HepG2 (cell line): Measurements from ENCODE around the gene NEDD4L. TPM values are rescaled to one million over a fixed set of nuclear protein-coding genes. Genes with fewer than 3 reads are reported as not detected.

Experiments used
- ATAC-seq: fragments of 200-7000 bp; cut with Tn5 transposase; 3 replicates; pipeline ENCODE4 v1.9.1; 2020; ENCODE audit warnings: mild to moderate bottlenecking, moderate library complexity
- BruUV-seq: library from RNA; stranded (reverse); fragments of 400-500 nt; replicated peaks from 2 replicates; lab custom pipeline; 2021; lab: Mats Ljungman, UMichigan
- CTCF ChIA-PET: fragments of 300-600 bp; formaldehyde crosslinking; extraction: SDS; loops from one replicate; lab custom pipeline; 2021; ENCODE audit warnings: low total read pairs, inconsistent platforms, low intra/inter-chr PET ratio; lab: Yijun Ruan, JAX
- POLR2A ChIA-PET: fragments of 350-600 bp; sonication (Branson Sonifier 250); formaldehyde crosslinking; loops from one replicate; lab custom pipeline; 2020; ENCODE audit warnings: antibody characterized with exemption, inconsistent platforms; lab: Yijun Ruan, JAX
- DNase-seq: peaks from one replicate; pipeline ENCODE4 v3.0.0-alpha.2; 2015; ENCODE audit warnings: low spot score
- FAIRE-seq: peaks from 3 replicates; lab custom pipeline; 2011; peaks lifted over from hg19 to GRCh38; lab: Jason Lieb, UNC
- H2AFZ ChIP-seq: one replicate; pipeline ENCODE4 v1.6.1; 2011; ENCODE audit warnings: low read length, inconsistent platforms
- H3K27ac ChIP-seq: fragments of 300-600 bp; 3 replicates; pipeline ENCODE4 v1.8.0; 2011; ENCODE audit warnings: mixed run types, mild to moderate bottlenecking, mixed read lengths, low read length, inconsistent platforms; ENCODE audit not compliant: insufficient read depth; ENCODE audit errors: extremely low read length
- H3K27me3 ChIP-seq, 2 experiments: fragments of 200-600 bp in 1 of 2; 2 replicates in 1 of 2; 3 replicates in 1 of 2; pipeline versions ENCODE4 v1.6.0 to v1.8.0; 2011; ENCODE audit warnings: low read length in 2 of 2, mild to moderate bottlenecking in 2 of 2, moderate library complexity in 2 of 2, inconsistent platforms in 1 of 2; ENCODE audit not compliant: insufficient read depth in 2 of 2, control insufficient read depth in 1 of 2
- H3K36me3 ChIP-seq, 2 experiments: fragments of 200-600 bp in 1 of 2; replicated peaks in 1 of 2; 2 replicates in 1 of 2; 3 replicates in 1 of 2; pipeline versions ENCODE4 v1.5.1 to v1.8.0; 2011; ENCODE audit warnings: low read length in 2 of 2, inconsistent platforms in 1 of 2; ENCODE audit not compliant: insufficient read depth in 2 of 2, control insufficient read depth in 1 of 2
- H3K4me1 ChIP-seq: 2 replicates; pipeline ENCODE4 v1.5.1; 2012; ENCODE audit warnings: low read length, inconsistent platforms; ENCODE audit not compliant: insufficient read depth
- H3K4me2 ChIP-seq: 2 replicates; pipeline ENCODE4 v1.6.0; 2011; ENCODE audit warnings: low read depth, low read length, inconsistent platforms
- H3K4me3 ChIP-seq, 3 experiments: fragments of 200-600 bp in 1 of 3; sonication (generic), shearing (Covaris generic) in 1 of 3; replicated peaks in 1 of 3; 2 replicates each; pipeline ENCODE4 v1.5.1; 2011 to 2016; ENCODE audit warnings: low read length in 3 of 3, inconsistent platforms in 2 of 3, low read depth in 2 of 3, mild to moderate bottlenecking in 2 of 3, control low read depth in 1 of 3, mixed read lengths in 1 of 3; ENCODE audit not compliant: insufficient read depth in 1 of 3
- H3K79me2 ChIP-seq: one replicate; pipeline ENCODE4 v1.6.1; 2011; ENCODE audit warnings: low read length, inconsistent platforms; ENCODE audit not compliant: insufficient read depth
- H3K9ac ChIP-seq: 2 replicates; pipeline ENCODE4 v1.6.0; 2011; ENCODE audit warnings: mild to moderate bottlenecking, low read depth, low read length, inconsistent platforms; ENCODE audit not compliant: insufficient read depth
- H3K9me3 ChIP-seq: 2 replicates; pipeline ENCODE4 v1.5.1; 2012; ENCODE audit warnings: mild to moderate bottlenecking, low read length
- H4K20me1 ChIP-seq: 2 replicates; pipeline ENCODE4 v1.6.0; 2011; ENCODE audit warnings: inconsistent platforms, mild to moderate bottlenecking, low read length, moderate library complexity; ENCODE audit not compliant: insufficient read depth
- EEA1 ChIP-seq: sonication (generic); formaldehyde crosslinking; IDR thresholded peaks from 2 replicates; pipeline ENCODE4 v1.5.1; 2020; ENCODE audit warnings: mild to moderate bottlenecking, missing genetic modification reagents, borderline replicate concordance
- HMGXB4 ChIP-seq, 2 experiments: sonication (generic) in 1 of 2; formaldehyde crosslinking in 1 of 2; IDR thresholded peaks; 2 replicates each; pipeline versions ENCODE4 v1.4.0 to v1.6.1; 2018 to 2020; ENCODE audit warnings: missing genetic modification reagents in 2 of 2, borderline replicate concordance in 1 of 2, low read depth in 1 of 2, mild to moderate bottlenecking in 1 of 2, missing biosample characterization in 1 of 2
- ISL2 ChIP-seq: sonication (generic); formaldehyde crosslinking; IDR thresholded peaks from 2 replicates; pipeline ENCODE4 v1.5.0; 2020; ENCODE audit warnings: missing genetic modification reagents
- JUN ChIP-seq: sonication (generic); formaldehyde crosslinking; IDR thresholded peaks from 2 replicates; pipeline ENCODE4 v1.4.0; 2020; ENCODE audit warnings: mild to moderate bottlenecking, missing genetic modification reagents
- MAZ ChIP-seq, 2 experiments: sonication (generic) in 1 of 2; formaldehyde crosslinking in 1 of 2; IDR thresholded peaks; 2 replicates each; pipeline versions ENCODE4 v1.5.0 to v1.6.1; 2012 to 2020; ENCODE audit warnings: low read depth in 2 of 2, mild to moderate bottlenecking in 2 of 2, borderline replicate concordance in 1 of 2, improper control_type of control experiment in 1 of 2, low read length in 1 of 2, missing genetic modification reagents in 1 of 2, moderate library complexity in 1 of 2
- NFYC ChIP-seq: IDR thresholded peaks from 2 replicates; pipeline ENCODE4 v1.6.1; 2016; ENCODE audit warnings: missing genetic modification reagents, missing compliant biosample characterization
- SNAI1 ChIP-seq: sonication (generic); formaldehyde crosslinking; IDR thresholded peaks from 2 replicates; pipeline ENCODE4 v1.5.0; 2020; ENCODE audit warnings: mild to moderate bottlenecking, missing genetic modification reagents, borderline replicate concordance
- TBP ChIP-seq: sonication (generic); formaldehyde crosslinking; IDR thresholded peaks from 2 replicates; pipeline ENCODE4 v1.5.0; 2020; ENCODE audit warnings: missing genetic modification reagents
- TRIM22 ChIP-seq: fragments of 450-650 bp; IDR thresholded peaks from 2 replicates; pipeline ENCODE4 v1.6.1; 2017
- U2AF1 ChIP-seq: fragments of 200-400 bp; formaldehyde crosslinking; optimal IDR thresholded peaks from 2 replicates; pipeline ENCODE3; 2017; ENCODE audit warnings: mild to moderate bottlenecking, low read depth, low read length
- ZEB1 ChIP-seq: IDR thresholded peaks from 2 replicates; pipeline ENCODE4 v1.6.1; 2012; ENCODE audit warnings: mild to moderate bottlenecking, low read depth, inconsistent platforms; ENCODE audit not compliant: insufficient replicate concordance
- ZFP36 ChIP-seq: fragments of 150-350 bp; IDR thresholded peaks from 2 replicates; pipeline ENCODE4 v1.6.1; 2018; ENCODE audit warnings: borderline replicate concordance, low read length, low read depth; ENCODE audit not compliant: partially characterized antibody
- ZNF263 ChIP-seq: sonication (generic); formaldehyde crosslinking; IDR thresholded peaks from 2 replicates; pipeline ENCODE4 v1.4.0; 2020; ENCODE audit warnings: missing genetic modification reagents
- ZNF660 ChIP-seq: sonication (generic); formaldehyde crosslinking; IDR thresholded peaks from 2 replicates; pipeline ENCODE4 v1.5.1; 2020; ENCODE audit warnings: mild to moderate bottlenecking, low read depth, missing genetic modification reagents, borderline replicate concordance
- WGBS: methylation state at CpG from one replicate; pipeline ENCODE4 v1.1.6; 2017; ENCODE audit warnings: low lambda C conversion rate; 5-methylcytosine and 5-hydroxymethylcytosine counted together
- in situ Hi-C: cut with HindIII; loops from 2 replicates; pipeline ENCODE4 v1.10.0; 2017; ENCODE audit warnings: low pct_unique_long_range_greater_than_20kb; ENCODE audit not compliant: extremely low pct_ligation_motif_present
- intact Hi-C: fragments of 100-400 bp; cut with micrococcal nuclease; formaldehyde crosslinking; loops from one replicate; pipeline ENCODE4 v1.10.0; 2022; ENCODE audit not compliant: unreplicated experiment
- polyA plus RNA-seq, 8 experiments: library from polyadenylated mRNA; depleted of rRNA in 3 of 8; stranded (reverse) in 7 of 8; unstranded in 1 of 8; fragments of >200 nt; fragmentation: Illumina TruSeq in 4 of 8; extraction: Trizol in 4 of 8; gene quantifications; 2 replicates each; pipeline versions ENCODE4 v1.2.1 to v1.2.3, GENCODE V29; 2011 to 2016; ENCODE audit warnings: low read depth in 4 of 8, missing spikeins in 1 of 8, mixed read lengths in 1 of 8; ENCODE audit not compliant: insufficient read depth in 1 of 8
- total RNA-seq, 5 experiments: library from RNA; depleted of rRNA; stranded (reverse); fragments of >200 nt; fragmentation: Illumina TruSeq; extraction: Trizol; gene quantifications; 2 replicates each; pipeline ENCODE4 v1.2.3, GENCODE V29; 2016; ENCODE audit warnings: low read depth in 1 of 5

NEDD4L gene
- total and polyA plus RNA-seq, 2 of the 13 experiments (the other 11 are each of a cell fraction or from before 2014, with no cell fraction given), result 168 to 390 TPM

DNA sequence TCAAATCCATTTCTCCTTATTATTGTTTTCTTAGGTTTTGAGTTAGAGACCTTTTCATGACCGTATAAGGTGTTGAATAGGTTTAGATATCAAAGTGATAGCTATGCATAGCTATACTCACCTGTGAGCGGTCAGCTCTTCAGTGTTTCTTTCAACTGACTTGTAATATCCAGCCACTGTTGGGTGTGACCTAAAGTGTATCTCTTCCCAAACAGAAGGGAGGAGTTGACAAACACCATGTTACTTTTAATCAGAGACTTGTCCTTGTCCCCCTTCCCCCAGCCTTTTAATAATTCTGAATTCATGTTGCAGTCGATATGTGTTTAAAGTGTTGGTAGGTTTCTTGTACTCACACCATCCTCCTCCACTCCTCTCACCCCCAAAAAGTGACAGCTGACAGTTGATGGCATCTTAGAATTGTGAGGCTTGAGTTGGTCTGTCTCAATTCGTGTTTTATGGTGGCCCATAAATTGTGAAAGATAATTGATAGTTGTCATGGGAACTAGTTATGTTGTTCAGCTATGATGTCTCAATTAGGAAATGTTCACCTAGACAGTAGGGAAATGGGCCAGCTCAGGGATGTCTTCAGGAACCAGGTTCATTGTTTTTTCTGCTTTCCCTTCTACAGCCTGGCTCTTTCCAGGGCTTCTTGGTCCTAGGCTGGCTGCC is 12.0 kb downstream of the NEDD4L start:
- TF ChIP-seq HMGXB4 (CRISPR knock-in tag; IDR thresholded peaks at IDR 0.05; ENCODE audit: borderline replicate concordance in 1 of 2, low read depth in 1 of 2), result no peak
- no peak for TF ChIP-seq U2AF1
- TF ChIP-seq ZNF660, result no peak
- no peak for TF ChIP-seq SNAI1
- no peak for TF ChIP-seq JUN (CRISPR knock-in tag)
- no peak for TF ChIP-seq TBP (CRISPR knock-in tag)
- no peak for TF ChIP-seq NFYC (CRISPR knock-in tag)
- no peak for TF ChIP-seq MAZ (IDR thresholded peaks at IDR 0.05; ENCODE audit: borderline replicate concordance, low read depth, low read length)
- TF ChIP-seq MAZ (CRISPR knock-in tag; IDR thresholded peaks at IDR 0.05; ENCODE audit: low read depth), result no peak
- TF ChIP-seq ZEB1, result no peak
- no peak for TF ChIP-seq EEA1 (CRISPR knock-in tag)
- no peak for TF ChIP-seq ZFP36
- no peak for TF ChIP-seq ZNF263 (CRISPR knock-in tag)
- no peak for TF ChIP-seq TRIM22
- TF ChIP-seq ISL2 (CRISPR knock-in tag), result no peak
- Histone ChIP-seq H3K27ac (no peak overlapping the region), H2AFZ (no peak overlapping the region), H3K9me3 (no peaks in the 10 kb centered on the region), H3K4me2 (no peak overlapping the region), H3K36me3 (peaks cover 2 to 12% of the 10 kb centered on the region in 2 experiments; a peak in 2 of 5 replicates), H3K27me3 (no peaks in the 10 kb centered on the region), H3K9ac (no peak overlapping the region), H3K79me2 (peaks cover 68% of the 10 kb centered on the region), H4K20me1 (peaks cover 26% of the 10 kb centered on the region), H3K4me3 (no peak overlapping the region), H3K4me1 (peaks cover 60% of the 10 kb centered on the region)
- intact Hi-C loops, result no loop called here
- in situ Hi-C loops, result no loop called here
- FAIRE-seq (no peak), ATAC-seq (no peak), DNase-seq (no peak)
- POLR2A ChIA-PET, result no interaction called here
- no TSS peak for BruUV-seq
- 97% methylated on average over 4 of the region's 4 CpGs for WGBS
- CTCF ChIA-PET, result no interaction called here
